WI38 (cell line): Measurements from ENCODE around the gene PEX26.

Source experiments
- H3K4me3 ChIP-seq: 2 replicates; pipeline ENCODE4 v1.5.1; 2011; ENCODE audit warnings: low read depth, mild to moderate bottlenecking, control low read depth, low read length
- CTCF ChIP-seq: IDR thresholded peaks from 2 replicates; pipeline ENCODE4 v1.5.1; 2012; ENCODE audit warnings: low read depth, mild to moderate bottlenecking, control low read depth, low read length

The PEX26 gene

GRCh38 chr22:18087350-18087855, 9.6 kb downstream of the PEX26 start:
- H3K4me3 ChIP-seq: no peak overlapping the region
- TF ChIP-seq CTCF: no peak

GRCh38 chr22:18088825-18089568, 11.2 kb downstream of the PEX26 start:
- TF ChIP-seq CTCF: no peak

GRCh38 chr22:18090286-18090685, 12.5 kb downstream of the PEX26 start:
- TF ChIP-seq CTCF: no peak
- no peak overlapping the region for H3K4me3 ChIP-seq

More at GRCh38 chr22:18088825-18089568, 11.2 kb downstream of the PEX26 start:
- no peak overlapping the region for H3K4me3 ChIP-seq

- TF ChIP-seq CTCF: no peak
- H3K4me3 ChIP-seq: peak overlapping the region; percentile 30
Measured at GRCh38 chr22:18091478-18091877, 13.7 kb downstream of the PEX26 start.

GRCh38 chr22:18091916-18092526, 14.2 kb downstream of the PEX26 start:
- peak overlapping the region; percentile 30 for H3K4me3 ChIP-seq
- TF ChIP-seq CTCF: no peak

- TF ChIP-seq CTCF: no peak
- no peak overlapping the region for H3K4me3 ChIP-seq
Measured at GRCh38 chr22:18093661-18094060, 15.9 kb downstream of the PEX26 start.
